Mucosa of descending colon (tissue), 3 donors: ENCODE measurements around the gene SLC2A10. TPM values are rescaled to one million over a fixed set of nuclear protein-coding genes. Genes with fewer than 3 reads are reported as not detected.

Experiments
- ATAC-seq: fragments of 200-7000 bp; cut with Tn5 transposase; one replicate; pipeline ENCODE4 v1.9.1; 2020; ENCODE audit warnings: mild to moderate bottlenecking, moderate library complexity
- DNase-seq, 3 donors: peaks; one replicate each; pipeline ENCODE4 v3.0.0-alpha.2; 2020
- H3K36me3 ChIP-seq: fragments of 200-600 bp; one replicate; pipeline ENCODE4 v1.8.0; 2021; ENCODE audit warnings: low read depth, mild to moderate bottlenecking
- H3K4me1 ChIP-seq: fragments of 200-600 bp; one replicate; pipeline ENCODE4 v1.8.0; 2021; ENCODE audit warnings: low read depth, mild to moderate bottlenecking
- H3K4me3 ChIP-seq: fragments of 200-600 bp; one replicate; pipeline ENCODE4 v1.8.0; 2021; ENCODE audit warnings: mild to moderate bottlenecking
- H3K9me3 ChIP-seq: fragments of 200-600 bp; one replicate; pipeline ENCODE4 v1.8.0; 2021; ENCODE audit warnings: mild to moderate bottlenecking
- CTCF ChIP-seq: fragments of 200-600 bp; IDR thresholded peaks from one replicate; pipeline ENCODE4 v1.8.0; 2022; ENCODE audit warnings: antibody characterized with exemption, mild to moderate bottlenecking
- intact Hi-C, 2 donors: fragments of 100-400 bp; cut with DNase I in 1 of 2; cut with micrococcal nuclease in 1 of 2; formaldehyde crosslinking; loops; one replicate each; pipeline versions ENCODE4 v1.11.0 to v1.11.1; 2022; cut with DNase I, micrococcal nuclease
- total RNA-seq, 3 donors: library from RNA; stranded (reverse); fragmentation: NEBNext Ultra II Directional in 2 of 3; extraction: Animal tissue kit (Norgen Biotek cat#: 25700) in 2 of 3; gene quantifications; one replicate each; pipeline versions ENCODE4 v1.2.1 to v1.2.4, GENCODE V29; 2021 to 2023
- donor health status: DM: no; HTN: no; CAD: no; lungs with moderate emphysema.
- donor health status: DM: no; HTN: no; CAD: no.
- donor health status: DM: no; HTN: yes; CAD: no.

SLC2A10 gene
- total RNA-seq, 3 donors from 2014 or later = 13.4 to 37.5 (median 26.3) TPM

- intact Hi-C loops = loop anchor here in 1 of 2 donors (10.0 kb wide), 1 partner anchor 159 kb away; no protein-coding TSS in a partner anchor
- peaks cover 15% of the 10 kb centered on the region for H3K4me1 ChIP-seq
- no peak overlapping the region for H3K4me3 ChIP-seq
- DNase-seq (no peak), ATAC-seq (no peak)
- no peaks in the 10 kb centered on the region for H3K36me3 ChIP-seq
- no peak for TF ChIP-seq CTCF
- H3K9me3 ChIP-seq = no peaks in the 10 kb centered on the region
Measured at GRCh38 chr20:46683668-46683938, 25.8 kb upstream of the SLC2A10 start.

GRCh38 chr20:46683939-46684750, 25.3 kb upstream of the SLC2A10 start:
- H3K9me3 ChIP-seq = no peaks in the 10 kb centered on the region
- H3K4me1 ChIP-seq = peaks cover 15% of the 10 kb centered on the region
- H3K36me3 ChIP-seq = no peaks in the 10 kb centered on the region
- intact Hi-C loops = loop anchor here in 1 of 2 donors (10.0 kb wide), 1 partner anchor 159 kb away; no protein-coding TSS in a partner anchor
- ATAC-seq (peak; percentile 26), DNase-seq (no peak)
- H3K4me3 ChIP-seq = no peak overlapping the region
- no peak for TF ChIP-seq CTCF

- Histone ChIP-seq H3K9me3 (no peaks in the 10 kb centered on the region), H3K4me3 (peak overlapping the region; percentile 79), H3K4me1 (peaks cover 15% of the 10 kb centered on the region), H3K36me3 (peaks cover 4% of the 10 kb centered on the region)
- peak in 1 of 3 donors; percentile 31 for DNase-seq
- peak; percentile 3 for ATAC-seq
- no peak for TF ChIP-seq CTCF
- intact Hi-C loops = loop anchor here in 1 of 2 donors (10.0 kb wide), 1 partner anchor 164 kb away; no protein-coding TSS in a partner anchor
Measured at GRCh38 chr20:46688151-46689081, 21.0 kb upstream of the SLC2A10 start.

DNA sequence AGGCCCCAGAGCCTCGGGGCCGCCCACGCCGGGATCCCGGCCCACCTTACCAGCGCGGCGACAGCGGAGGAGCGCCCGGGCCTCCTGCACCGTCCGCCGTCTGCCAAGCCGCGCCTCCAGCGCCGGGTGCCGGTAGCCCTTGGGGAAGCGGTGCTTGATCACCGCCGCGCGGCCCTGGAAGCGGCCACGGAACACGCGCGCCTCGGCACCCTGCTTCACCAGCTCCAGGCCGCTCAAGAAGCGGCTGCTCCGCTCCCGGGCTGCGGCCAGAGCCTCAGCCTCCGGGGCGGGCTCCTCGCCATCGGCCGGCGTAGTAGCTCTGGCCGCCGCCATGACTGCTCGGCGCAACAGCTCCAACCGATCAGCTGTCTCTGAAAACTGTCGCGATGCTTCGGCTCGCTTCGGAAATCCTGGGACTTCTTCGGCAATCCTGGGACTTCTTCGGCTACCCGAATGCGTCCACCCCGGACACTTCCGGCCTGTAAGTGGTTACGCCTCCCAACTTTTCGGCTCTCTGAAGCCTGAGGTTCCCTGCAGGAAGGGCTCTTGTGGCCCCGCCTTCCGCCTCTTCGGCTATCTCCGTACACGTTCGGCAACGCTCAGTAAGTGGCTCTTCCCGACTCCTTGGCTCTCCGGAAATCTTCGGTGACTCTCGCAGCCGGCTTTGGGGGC, 20.2 kb upstream of the SLC2A10 start, which contains the start of gene TP53RK:
Gene TP53RK (minus strand): TSS at position 363 of the 672 bp plus-strand sequence. CDS start 30 bp downstream, at position 333.
- peaks cover 15% of the 10 kb centered on the region for H3K4me1 ChIP-seq
- H3K9me3 ChIP-seq = no peaks in the 10 kb centered on the region
- peaks cover 4% of the 10 kb centered on the region for H3K36me3 ChIP-seq
- DNase-seq = peak; percentile 98 to 100 (median 99)
- intact Hi-C loops = loop anchor here in 1 of 2 donors (10.0 kb wide), 1 partner anchor 164 kb away; no protein-coding TSS in a partner anchor
- TF ChIP-seq CTCF = peak; percentile 29
- peak within 1 kb of the TSS; percentile 79 for H3K4me3 ChIP-seq
- peak; percentile 98 for ATAC-seq

- intact Hi-C loops = loop anchor here in 1 of 2 donors (10.0 kb wide), 1 partner anchor 165 kb away; no protein-coding TSS in a partner anchor
- ATAC-seq (no peak), DNase-seq (no peak)
- peak overlapping the region; percentile 79 for H3K4me3 ChIP-seq
- peaks cover 15% of the 10 kb centered on the region for H3K4me1 ChIP-seq
- H3K9me3 ChIP-seq = no peaks in the 10 kb centered on the region
- peaks cover 4% of the 10 kb centered on the region for H3K36me3 ChIP-seq
- TF ChIP-seq CTCF = no peak
Measured at GRCh38 chr20:46689754-46690085, 19.7 kb upstream of the SLC2A10 start.
